Neural progenitor cell (in vitro differentiated cells): ENCODE data around the gene EHBP1. TPM values are rescaled to one million over a fixed set of nuclear protein-coding genes. Genes with fewer than 3 reads are reported as not detected.

Experiments used
- DNase-seq: peaks from one replicate; pipeline ENCODE4 v3.0.0-alpha.2; 2016; ENCODE audit warnings: low spot score
- H2AFZ ChIP-seq: fragments of 200-600 bp; sonication (generic); replicated peaks from 2 replicates; pipeline ENCODE4 v1.6.1; 2016; ENCODE audit warnings: antibody characterized with exemption
- H3F3A ChIP-seq: fragments of 200-600 bp; sonication (generic); 2 replicates; pipeline ENCODE4 v1.6.1; 2016; ENCODE audit warnings: antibody characterized with exemption, low read depth
- H3K27ac ChIP-seq: fragments of 200-600 bp; sonication (generic); 2 replicates; pipeline ENCODE4 v1.5.1; 2016; ENCODE audit warnings: mild to moderate bottlenecking
- H3K27me3 ChIP-seq: fragments of 200-600 bp; sonication (generic); 2 replicates; pipeline ENCODE4 v1.6.1; 2016; ENCODE audit warnings: mild to moderate bottlenecking, moderate library complexity
- H3K36me3 ChIP-seq: fragments of 200-600 bp; sonication (generic); 2 replicates; pipeline ENCODE4 v1.5.1; 2016
- H3K4me1 ChIP-seq: fragments of 200-600 bp; sonication (generic); 2 replicates; pipeline ENCODE4 v1.6.1; 2016; ENCODE audit warnings: mixed run types
- H3K4me2 ChIP-seq: fragments of 200-600 bp; sonication (generic); 2 replicates; pipeline ENCODE4 v1.6.1; 2016
- H3K4me3 ChIP-seq: fragments of 200-600 bp; sonication (generic); 2 replicates; pipeline ENCODE4 v1.5.1; 2016
- H3K79me2 ChIP-seq: fragments of 200-600 bp; sonication (generic); 2 replicates; pipeline ENCODE4 v1.6.1; 2016; ENCODE audit warnings: low read depth
- H3K9ac ChIP-seq: fragments of 200-600 bp; sonication (generic); 2 replicates; pipeline ENCODE4 v1.6.1; 2016
- H3K9me3 ChIP-seq: fragments of 200-600 bp; sonication (generic); 2 replicates; pipeline ENCODE4 v1.5.1; 2016; ENCODE audit warnings: low read depth
- H4K20me1 ChIP-seq: fragments of 200-600 bp; sonication (generic); 2 replicates; pipeline ENCODE4 v1.6.1; 2016; ENCODE audit warnings: low read depth
- H3K27ac Mint-ChIP-seq: 3 replicates; pipeline ENCODE4 v1.8.0; 2021; ENCODE audit warnings: mixed read lengths
- H3K27me3 Mint-ChIP-seq: 2 replicates; pipeline ENCODE4 v1.8.0; 2022; ENCODE audit warnings: low read depth, mild to moderate bottlenecking, inconsistent platforms, moderate library complexity, mixed read lengths; ENCODE audit not compliant: insufficient read depth
- H3K36me3 Mint-ChIP-seq: 3 replicates; pipeline ENCODE4 v1.8.0; 2021; ENCODE audit warnings: mixed read lengths
- H3K4me1 Mint-ChIP-seq: 3 replicates; pipeline ENCODE4 v1.8.0; 2021; ENCODE audit warnings: mixed read lengths
- H3K4me3 Mint-ChIP-seq: 3 replicates; pipeline ENCODE4 v1.8.0; 2021; ENCODE audit warnings: mild to moderate bottlenecking, moderate library complexity, mixed read lengths
- H3K9me3 Mint-ChIP-seq: 3 replicates; pipeline ENCODE4 v1.8.0; 2020; ENCODE audit warnings: mixed read lengths
- EZH2 ChIP-seq: fragments of 200-600 bp; sonication (generic); IDR thresholded peaks from 2 replicates; pipeline ENCODE4 v1.6.1; 2017; ENCODE audit warnings: antibody characterized with exemption, mild to moderate bottlenecking, moderate library complexity
- EZH2phosphoT487 ChIP-seq: fragments of 200-600 bp; sonication (generic); IDR thresholded peaks from 2 replicates; pipeline ENCODE4 v1.6.1; 2017; ENCODE audit warnings: antibody characterized with exemption
- total RNA-seq: library from RNA; depleted of rRNA; stranded (reverse); fragments of >200 nt; gene quantifications from 2 replicates; pipeline ENCODE4 v1.2.3, GENCODE V29; 2015; ENCODE audit warnings: low replicate concordance
- TF ChIP-seq, protein P1 (sequence below): fragments of 200-600 bp; sonication (generic); IDR thresholded peaks from 2 replicates; pipeline ENCODE4 v1.5.1; 2017; ENCODE audit warnings: antibody characterized with exemption, mild to moderate bottlenecking

EHBP1 gene
- total RNA-seq, 1 donor from 2014 or later = 65.8 TPM

GRCh38 chr2:63055226-63056106 is 350.0 kb downstream of the EHBP1 start:
- Histone ChIP-seq H3K9ac (no peak overlapping the region), H3K79me2 (peaks cover 73% of the 10 kb centered on the region), H3K4me3 (peak overlapping the region; percentile 93), H3K27me3 (peaks cover 87% of the 10 kb centered on the region), H3K9me3 (no peaks in the 10 kb centered on the region), H3F3A (peaks cover 62% of the 10 kb centered on the region), H4K20me1 (peaks cover 80% of the 10 kb centered on the region), H3K4me1 (peaks cover 69% of the 10 kb centered on the region), H3K27ac (no peak overlapping the region), H2AFZ (no peak overlapping the region), H3K4me2 (peak overlapping the region; percentile 94), H3K36me3 (no peaks in the 10 kb centered on the region)
- Mint-ChIP-seq H3K9me3 (peaks cover 36% of the 10 kb centered on the region), H3K4me3 (peak overlapping the region; percentile 98), H3K36me3 (peaks cover 67% of the 10 kb centered on the region), H3K27ac (peak overlapping the region; percentile 85), H3K27me3 (peaks cover 64% of the 10 kb centered on the region), H3K4me1 (peaks cover 49% of the 10 kb centered on the region)
- TF ChIP-seq EZH2phosphoT487 = no peak
- peak; percentile 17 for TF ChIP-seq EZH2
- DNase-seq = peak; percentile 69

DNA sequence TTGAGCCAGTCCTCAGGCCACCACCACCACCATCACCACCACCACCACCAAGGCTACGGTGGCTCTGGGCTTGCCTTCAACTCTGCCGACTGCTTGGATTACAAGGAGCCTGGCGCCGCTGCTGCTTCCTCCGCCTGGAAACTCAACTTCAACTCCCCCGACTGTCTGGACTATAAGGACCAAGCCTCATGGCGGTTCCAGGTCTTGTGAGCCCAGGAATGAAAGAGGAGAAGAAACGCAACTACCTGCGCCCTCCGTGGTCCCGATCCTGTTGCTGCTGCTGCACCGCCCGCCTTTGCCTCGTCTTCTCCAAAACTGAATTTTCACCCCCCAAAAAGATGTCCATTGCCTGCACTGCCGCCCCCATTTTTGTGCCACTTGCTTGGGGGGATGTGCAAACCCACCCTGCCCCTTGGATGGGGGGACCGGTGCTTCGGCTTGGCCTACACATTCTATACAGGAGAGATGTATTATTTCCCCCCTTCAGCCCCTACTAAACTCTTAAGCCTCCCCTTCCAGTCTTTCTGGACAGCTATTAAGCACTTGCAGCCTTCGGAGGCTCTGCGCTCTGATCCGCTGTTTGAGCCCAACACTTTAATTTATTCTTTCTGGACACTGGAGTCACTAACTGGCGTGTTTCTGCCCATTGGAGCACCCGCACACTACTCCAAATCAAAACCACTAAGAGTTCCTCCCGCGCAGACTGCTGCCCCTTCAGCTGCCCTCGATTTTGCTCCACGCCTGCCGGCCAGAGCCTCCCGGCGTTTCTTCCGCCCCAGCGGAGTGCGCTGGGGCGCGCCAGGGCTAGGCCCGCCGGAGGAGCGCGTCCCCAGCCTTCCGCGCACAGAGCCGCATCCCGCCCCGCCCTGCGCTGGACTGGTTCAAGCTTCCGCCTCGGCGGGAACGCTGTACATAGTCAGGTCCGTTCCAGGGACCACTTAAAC is 350.9 kb downstream of the EHBP1 start:
- H2AFZ ChIP-seq = no peak overlapping the region
- peaks cover 72% of the 10 kb centered on the region for H3F3A ChIP-seq
- no peaks in the 10 kb centered on the region for H3K36me3 ChIP-seq
- peaks cover 90% of the 10 kb centered on the region for H3K27me3 ChIP-seq
- peaks cover 77% of the 10 kb centered on the region for H3K4me1 ChIP-seq
- H4K20me1 ChIP-seq = peaks cover 73% of the 10 kb centered on the region
- DNase-seq = peak; percentile 90
- Mint-ChIP-seq H3K4me3 (peak overlapping the region; percentile 98), H3K4me1 (peaks cover 49% of the 10 kb centered on the region), H3K36me3 (peaks cover 62% of the 10 kb centered on the region), H3K9me3 (peaks cover 36% of the 10 kb centered on the region), H3K27ac (peak overlapping the region; percentile 80), H3K27me3 (peaks cover 63% of the 10 kb centered on the region)
- H3K4me2 ChIP-seq = peak overlapping the region; percentile 94
- peak overlapping the region; percentile 61 for H3K27ac ChIP-seq
- no peak overlapping the region for H3K9ac ChIP-seq
- peaks cover 64% of the 10 kb centered on the region for H3K79me2 ChIP-seq
- no peaks in the 10 kb centered on the region for H3K9me3 ChIP-seq
- TF ChIP-seq EZH2phosphoT487 (no peak), EZH2 (peak; percentile 24)
- peak overlapping the region; percentile 93 for H3K4me3 ChIP-seq

DNA sequence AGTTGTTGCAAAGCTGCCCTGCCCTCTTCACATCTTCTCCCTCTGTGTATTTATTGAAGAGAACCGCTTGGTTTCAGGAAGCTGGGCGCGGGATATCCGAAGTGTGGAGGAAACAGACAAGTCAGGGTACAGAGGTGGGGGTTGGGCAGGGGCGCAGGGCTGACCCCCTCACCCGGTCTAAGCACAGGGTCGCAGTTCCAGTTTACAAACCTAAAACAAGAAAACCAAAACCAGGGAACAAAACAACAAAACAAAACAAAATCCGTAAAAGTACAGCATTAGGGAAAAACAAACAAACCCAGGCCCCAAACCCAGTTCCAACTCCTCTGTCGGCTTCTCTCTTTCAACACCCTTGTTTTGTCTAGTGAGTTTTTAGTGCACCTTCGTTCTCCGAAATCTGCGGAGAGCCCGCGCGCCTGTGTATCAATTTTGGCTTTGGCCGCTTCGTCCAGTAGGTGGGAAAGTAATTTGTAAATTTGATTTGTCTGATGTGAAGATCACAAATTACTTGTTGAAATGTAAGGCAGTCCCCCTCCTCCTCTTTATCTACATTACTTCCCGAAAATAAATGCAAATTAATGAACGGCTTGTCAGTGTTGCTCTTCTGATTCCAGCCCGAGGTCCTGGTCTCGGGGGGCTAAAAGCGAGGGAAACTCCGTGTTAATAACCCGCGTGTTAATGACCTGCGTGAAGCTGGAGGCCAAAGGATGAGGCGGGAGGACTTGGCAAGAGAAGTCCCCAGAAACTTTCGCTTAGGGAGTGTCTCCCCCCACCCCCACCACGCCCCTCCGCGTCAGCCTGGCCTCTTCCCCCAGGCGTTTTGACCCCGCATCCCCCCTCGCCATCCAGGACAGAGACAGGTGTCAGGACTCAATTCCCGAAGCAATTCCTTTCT is 352.0 kb downstream of the EHBP1 start:
- Histone ChIP-seq H3F3A (peaks cover 77% of the 10 kb centered on the region), H2AFZ (no peak overlapping the region), H3K27ac (peak overlapping the region; percentile 85), H3K9me3 (no peaks in the 10 kb centered on the region), H3K4me2 (peak overlapping the region; percentile 94), H3K4me3 (peak overlapping the region; percentile 93), H3K9ac (no peak overlapping the region), H3K36me3 (no peaks in the 10 kb centered on the region), H4K20me1 (peaks cover 62% of the 10 kb centered on the region), H3K27me3 (peaks cover 90% of the 10 kb centered on the region), H3K4me1 (peaks cover 74% of the 10 kb centered on the region), H3K79me2 (peaks cover 53% of the 10 kb centered on the region)
- peak overlapping the region; percentile 98 for H3K4me3 Mint-ChIP-seq
- peaks cover 33% of the 10 kb centered on the region for H3K9me3 Mint-ChIP-seq
- peak overlapping the region; percentile 93 for H3K27ac Mint-ChIP-seq
- DNase-seq = peak; percentile 89
- peaks cover 58% of the 10 kb centered on the region for H3K36me3 Mint-ChIP-seq
- peaks cover 49% of the 10 kb centered on the region for H3K4me1 Mint-ChIP-seq
- TF ChIP-seq EZH2 (no peak), EZH2phosphoT487 (no peak)
- TF ChIP-seq, protein P1, sequence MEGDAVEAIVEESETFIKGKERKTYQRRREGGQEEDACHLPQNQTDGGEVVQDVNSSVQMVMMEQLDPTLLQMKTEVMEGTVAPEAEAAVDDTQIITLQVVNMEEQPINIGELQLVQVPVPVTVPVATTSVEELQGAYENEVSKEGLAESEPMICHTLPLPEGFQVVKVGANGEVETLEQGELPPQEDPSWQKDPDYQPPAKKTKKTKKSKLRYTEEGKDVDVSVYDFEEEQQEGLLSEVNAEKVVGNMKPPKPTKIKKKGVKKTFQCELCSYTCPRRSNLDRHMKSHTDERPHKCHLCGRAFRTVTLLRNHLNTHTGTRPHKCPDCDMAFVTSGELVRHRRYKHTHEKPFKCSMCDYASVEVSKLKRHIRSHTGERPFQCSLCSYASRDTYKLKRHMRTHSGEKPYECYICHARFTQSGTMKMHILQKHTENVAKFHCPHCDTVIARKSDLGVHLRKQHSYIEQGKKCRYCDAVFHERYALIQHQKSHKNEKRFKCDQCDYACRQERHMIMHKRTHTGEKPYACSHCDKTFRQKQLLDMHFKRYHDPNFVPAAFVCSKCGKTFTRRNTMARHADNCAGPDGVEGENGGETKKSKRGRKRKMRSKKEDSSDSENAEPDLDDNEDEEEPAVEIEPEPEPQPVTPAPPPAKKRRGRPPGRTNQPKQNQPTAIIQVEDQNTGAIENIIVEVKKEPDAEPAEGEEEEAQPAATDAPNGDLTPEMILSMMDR = no peak
- peaks cover 59% of the 10 kb centered on the region for H3K27me3 Mint-ChIP-seq
